GM19238 (cell line): ENCODE results near the gene SLC25A42.
A peak's percentile ranks its signal among the peaks of the same experiment; 100 is the strongest.
"Not testable (repeated sequence)": the region's sequence is repeated elsewhere in the genome, so short reads cannot be mapped to it uniquely, and the experiment has no call there.

Experiments
- DNase-seq: peaks from one replicate; pipeline ENCODE4 v3.0.0; 2011; ENCODE audit warnings: low spot score; ENCODE audit not compliant: insufficient read length

SLC25A42 gene, protein sequence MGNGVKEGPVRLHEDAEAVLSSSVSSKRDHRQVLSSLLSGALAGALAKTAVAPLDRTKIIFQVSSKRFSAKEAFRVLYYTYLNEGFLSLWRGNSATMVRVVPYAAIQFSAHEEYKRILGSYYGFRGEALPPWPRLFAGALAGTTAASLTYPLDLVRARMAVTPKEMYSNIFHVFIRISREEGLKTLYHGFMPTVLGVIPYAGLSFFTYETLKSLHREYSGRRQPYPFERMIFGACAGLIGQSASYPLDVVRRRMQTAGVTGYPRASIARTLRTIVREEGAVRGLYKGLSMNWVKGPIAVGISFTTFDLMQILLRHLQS

DNA sequence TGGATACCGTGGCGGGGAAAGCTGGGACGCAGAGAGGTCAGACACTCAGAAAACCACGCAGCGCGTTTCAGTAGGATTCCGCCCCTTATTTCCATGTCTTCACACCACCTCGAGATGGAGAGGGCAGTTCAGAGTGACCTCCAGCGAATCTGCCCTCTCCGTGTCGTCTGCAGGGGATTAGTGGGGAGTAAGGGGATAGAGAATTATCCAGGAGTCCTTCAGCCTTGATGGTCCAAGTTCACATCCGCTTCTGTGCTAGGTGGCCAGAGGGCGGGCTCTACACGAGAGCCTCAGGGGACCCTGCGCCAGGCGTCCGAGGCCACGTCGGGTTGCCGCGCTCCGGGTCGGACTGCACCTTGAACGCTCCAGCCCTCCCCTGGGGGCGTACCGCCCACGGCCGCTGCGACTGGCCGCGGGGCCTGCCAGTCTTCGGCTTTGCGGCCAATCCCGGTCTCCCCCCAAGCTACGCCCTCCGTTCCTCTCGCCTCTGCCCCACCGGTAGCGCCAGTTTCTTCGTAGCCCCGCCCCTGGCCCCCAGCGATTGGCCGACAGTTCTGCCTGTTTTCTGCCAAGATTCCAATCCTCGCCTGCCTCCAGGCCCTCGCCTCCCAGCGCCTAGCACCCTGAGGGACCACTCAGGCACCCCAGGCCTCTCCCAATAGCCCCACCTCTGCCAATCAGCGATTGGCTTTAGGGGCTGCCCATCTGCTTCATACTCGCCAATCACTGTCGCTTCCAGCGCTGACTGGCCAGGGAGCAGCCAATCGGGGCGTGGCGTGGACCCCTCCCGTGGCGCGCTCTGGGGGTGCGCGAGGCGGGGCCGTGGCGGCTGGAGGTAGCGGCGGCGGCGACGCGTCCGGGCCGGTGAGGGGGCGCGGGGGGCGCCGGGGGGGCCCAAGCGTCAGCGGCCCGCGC is at the start of gene SLC25A42:
SLC25A42 (plus strand) TSS at position 812 of the 915 bp plus-strand sequence. CDS start 32,131 bp downstream, outside the sequence.
- DNase-seq: peak; percentile 100

DNA sequence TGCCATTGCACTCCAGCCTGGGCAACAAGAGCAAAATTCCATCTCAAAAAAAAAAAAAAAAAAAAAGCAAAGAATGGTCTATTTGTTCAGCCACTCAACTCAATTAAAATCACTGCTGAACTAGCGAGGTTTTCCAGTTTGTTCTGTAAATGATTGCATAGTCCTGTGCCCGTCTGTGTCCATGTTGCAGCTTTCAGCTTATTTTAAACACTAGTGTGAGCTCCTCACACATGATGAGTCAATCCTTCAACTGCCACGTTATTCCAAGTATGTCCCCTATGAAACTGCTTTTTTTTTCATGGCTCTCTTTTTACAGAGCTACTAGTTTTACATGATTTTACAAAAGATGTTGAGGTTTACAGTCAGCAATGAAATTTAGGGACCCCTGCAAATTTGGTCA is 42.7 kb upstream of the SLC25A42 start:
- no peak for DNase-seq

DNA sequence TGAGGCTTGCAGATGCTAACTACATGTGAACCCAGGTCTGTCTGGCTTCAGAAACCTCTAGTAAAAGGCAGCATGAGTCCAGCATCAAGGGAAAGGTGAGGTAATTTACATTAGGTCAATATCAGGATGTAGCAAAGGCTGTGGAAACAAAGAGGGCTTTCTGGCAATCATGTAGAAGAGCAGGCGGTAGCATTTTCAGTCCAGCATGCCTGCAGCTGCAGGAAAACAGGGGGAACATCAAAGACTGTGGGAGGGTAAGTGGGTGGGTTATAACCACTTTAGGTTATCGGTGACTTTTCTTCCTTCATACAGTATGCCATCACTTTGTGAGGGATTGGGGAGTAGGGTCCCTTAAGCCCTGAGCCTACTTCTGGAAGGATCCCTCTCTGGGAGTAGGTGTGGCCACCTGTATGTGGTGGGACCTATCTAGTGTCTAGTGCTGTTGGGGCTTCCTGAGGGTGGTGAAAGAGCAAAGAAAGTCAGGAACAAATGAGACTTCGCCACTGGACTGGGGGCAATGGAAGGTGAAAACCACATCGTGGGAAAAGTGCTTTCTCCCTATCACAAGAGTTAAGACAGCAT is 41.3 kb upstream of the SLC25A42 start:
- DNase-seq: no peak

DNA sequence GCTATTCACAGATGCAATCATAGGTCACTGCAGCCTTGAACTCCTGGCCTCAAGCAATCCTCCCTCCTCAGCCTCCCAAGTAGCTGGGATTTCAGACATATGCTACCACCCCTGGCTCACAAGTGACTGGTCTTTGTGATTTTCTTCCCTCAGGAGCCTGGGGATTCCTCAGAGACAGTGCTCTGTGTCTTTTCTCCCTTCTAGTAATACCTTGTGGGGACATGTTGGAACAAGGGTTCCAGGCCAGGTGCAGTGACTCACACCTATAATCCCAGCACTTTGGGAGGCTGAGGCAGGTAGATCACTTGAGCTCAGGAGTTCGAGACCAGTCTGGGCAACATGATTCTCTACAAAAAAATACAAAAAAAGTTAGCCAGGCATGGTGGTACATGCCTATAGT is 40.4 kb upstream of the SLC25A42 start:
- not testable (repeated sequence) for DNase-seq

DNA sequence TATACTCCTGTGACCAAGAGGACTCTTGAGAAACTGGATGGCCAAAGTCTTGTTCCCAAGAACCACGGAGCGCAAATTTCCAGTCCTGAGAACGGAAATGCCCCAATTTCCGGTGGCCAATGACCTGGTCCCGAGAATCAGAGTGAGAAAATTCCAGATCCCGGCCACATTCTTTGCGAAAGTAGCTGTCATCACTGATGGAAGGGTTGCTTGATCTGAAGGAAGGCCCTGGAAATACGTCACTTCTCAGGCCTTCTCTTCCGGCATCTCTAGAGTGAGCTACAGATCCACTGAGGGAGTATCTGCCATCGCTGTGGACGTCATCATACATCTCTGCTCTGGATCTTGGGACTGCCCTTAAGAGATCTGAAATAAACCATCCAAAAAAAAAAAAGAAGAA is 37.9 kb upstream of the SLC25A42 start:
- no peak for DNase-seq

DNA sequence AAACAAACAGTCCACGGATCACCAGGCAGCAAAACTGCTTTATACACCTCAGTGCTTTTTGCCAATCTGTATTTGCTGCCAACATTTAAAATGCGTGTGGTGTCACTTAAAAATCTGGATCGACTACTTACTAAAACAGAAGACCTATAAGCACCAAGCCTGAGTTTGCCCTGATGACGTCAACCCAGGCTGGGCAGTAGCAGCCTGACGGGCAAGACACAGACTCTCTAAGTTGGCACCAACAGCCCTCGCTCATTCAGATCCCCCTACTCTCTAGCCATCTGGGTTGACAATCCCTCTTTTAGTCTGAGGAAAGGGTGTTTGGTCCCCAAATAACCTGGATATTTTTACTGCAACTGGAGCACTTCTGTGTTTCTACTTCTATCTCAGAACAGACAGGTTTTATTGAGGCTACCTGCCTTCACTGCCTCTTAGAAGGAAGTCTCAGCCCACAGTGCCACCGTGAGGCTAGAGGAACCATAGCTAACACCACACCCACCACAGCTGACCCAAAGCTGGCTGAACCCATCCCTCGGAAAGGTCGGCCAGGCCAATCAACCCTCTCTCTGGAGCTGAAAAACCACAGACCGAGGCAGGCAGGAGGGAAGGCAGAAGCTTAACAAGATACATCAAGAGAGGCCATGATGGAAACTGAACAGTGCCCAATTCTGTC is 37.4 kb upstream of the SLC25A42 start:
- DNase-seq: no peak

DNA sequence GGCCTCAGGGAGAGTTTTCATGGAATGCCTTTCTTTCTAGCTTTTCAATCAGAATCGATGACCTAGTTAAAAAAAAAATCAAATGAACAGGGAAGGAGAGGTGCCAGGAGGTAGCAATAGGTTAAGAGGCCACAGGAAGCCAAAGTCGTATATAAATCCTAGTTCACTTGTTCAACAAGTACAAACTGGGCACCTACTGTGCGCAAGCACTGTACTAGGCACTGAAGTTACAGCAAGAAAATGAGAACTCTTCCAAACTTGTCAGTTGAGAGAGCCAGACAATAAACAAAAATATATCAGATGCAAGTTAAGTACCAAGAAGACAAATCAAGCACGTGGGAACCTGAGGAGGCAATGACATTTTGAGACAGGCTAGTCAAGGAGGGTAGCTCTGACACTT is 36.6 kb upstream of the SLC25A42 start:
- DNase-seq: no peak

DNA sequence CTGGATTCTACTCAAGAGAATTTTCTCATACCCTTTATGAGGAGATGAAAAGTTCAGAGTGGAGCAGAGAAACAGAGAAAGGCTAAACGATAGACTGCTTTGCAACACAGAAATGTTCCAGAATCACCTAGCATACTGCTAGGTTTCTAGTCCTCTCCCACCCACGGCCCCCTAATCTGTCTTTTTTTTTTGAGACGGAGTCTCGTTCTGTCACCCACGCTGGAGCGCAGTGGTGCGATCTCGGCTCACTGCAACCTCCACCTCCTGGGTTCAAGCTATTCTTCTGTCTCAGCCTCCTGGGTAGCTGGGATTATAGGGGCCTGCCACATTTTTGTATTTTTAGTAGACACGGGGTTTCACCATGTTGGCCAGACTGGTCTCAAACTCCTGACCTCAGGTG is 35.3 kb upstream of the SLC25A42 start:
- DNase-seq: no peak

DNA sequence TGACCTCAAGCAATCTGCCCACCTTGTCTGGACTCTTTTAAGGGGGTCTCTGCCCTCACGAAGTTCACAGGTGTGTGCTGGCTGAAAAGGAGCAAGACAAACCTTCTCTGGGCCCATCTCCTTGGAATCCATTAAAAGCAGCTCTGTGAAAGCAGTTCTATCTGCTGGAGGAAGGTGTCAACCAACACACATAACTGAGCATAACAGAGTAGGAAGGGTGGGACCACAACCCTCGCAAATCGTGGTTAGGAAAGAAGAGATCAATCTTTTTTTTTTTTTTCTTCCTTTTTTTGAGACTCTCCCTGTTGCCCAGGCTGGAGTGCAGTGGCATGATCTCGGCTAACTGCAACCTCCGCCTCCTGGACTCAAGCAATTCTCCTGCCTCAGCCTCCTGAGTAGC is 31.9 kb upstream of the SLC25A42 start:
- no peak for DNase-seq

DNA sequence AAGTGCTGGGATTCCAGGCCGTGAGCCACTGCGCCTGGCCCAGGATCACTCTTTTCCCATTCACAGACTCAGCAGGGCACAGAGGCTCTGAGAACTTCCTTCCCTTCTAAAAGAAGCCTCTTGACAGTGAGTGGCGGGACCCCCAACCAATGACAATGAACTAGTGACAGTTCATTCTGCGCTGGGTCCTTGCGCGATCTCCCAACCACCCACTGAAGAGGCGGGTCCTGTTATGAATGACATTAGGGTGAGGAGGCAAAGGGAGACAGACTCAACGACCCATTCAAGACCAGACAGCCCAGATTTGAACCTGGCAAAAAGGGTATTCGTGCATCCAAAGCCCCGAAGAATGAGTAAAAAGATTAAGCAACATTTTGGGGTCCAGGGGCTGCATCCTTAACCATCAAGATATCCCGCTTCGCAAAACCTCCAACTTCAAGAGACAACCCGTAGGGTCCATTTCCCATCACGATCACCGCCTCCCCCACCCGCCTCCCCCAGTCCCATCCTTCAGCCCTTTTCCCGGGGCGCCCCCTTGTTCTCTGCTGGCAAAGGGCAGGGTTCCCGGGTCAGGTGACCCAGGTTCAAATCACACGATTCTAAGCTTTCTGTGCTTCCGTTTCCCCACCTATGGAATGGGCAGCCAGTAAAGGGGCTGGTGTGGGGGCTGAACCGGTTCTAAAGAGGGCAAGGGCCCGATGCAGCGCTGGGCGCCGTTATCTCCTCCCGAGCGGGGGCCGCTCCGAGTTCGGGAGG is 31.2 kb upstream of the SLC25A42 start:
- peak; percentile 95 for DNase-seq

DNA sequence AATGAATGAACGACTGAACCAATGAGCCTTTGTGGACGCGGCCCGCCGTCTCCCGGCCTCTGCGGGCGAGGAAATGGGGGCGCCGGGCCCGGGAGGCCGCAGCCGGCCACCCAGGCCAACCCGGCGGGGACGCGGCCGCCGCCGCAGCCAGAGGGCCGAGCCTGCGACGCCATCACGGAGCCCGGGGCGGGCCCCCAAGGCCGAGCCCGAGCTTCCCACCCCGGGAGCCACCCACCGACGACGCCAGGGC is 30.7 kb upstream of the SLC25A42 start:
- peak; percentile 26 for DNase-seq

DNA sequence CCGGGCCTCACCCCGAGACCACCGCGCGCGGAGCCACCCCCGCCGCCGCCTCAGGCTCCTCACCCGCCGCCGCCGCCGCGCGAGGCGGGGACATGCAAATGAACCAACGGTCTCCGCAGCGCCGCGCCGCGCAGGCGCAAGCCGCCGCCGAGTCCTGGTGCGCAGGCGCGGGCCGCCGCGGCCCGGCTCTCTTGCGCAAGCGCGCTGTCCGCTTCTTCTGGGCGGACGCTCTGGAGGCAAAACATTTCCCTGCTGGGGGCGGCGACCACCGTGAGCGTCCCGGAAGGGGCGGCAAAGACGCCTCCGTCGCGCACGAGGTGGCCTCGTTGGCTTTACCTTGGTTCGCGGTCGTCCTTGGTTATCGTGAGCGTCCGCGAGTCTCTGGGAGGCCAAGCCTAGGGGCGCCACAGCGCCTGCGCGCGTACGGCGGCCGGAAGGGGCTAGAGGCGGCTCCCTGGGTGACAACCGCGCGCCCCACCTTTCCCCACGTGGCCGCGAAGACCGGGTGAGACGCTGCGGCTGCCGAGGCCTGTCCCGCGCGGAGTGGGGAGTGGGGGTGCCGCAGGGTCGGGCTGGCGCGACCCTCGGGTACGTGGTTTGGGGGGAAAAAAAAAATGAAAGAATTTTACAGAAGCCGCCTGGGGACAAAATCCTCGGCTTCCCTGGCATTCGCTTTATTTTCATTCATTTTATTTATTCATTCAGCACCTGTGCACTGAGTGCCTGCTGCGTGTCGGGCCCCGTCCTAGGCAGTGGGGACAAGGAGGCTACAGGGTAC is 30.2 kb upstream of the SLC25A42 start, which contains the start of the genes ARMC6 and SUGP2:
ARMC6 (plus strand) TSS at position 178 of the 778 bp plus-strand sequence. CDS start 607 bp downstream, outside the sequence.
SUGP2 (minus strand) TSS at position 92 of the 778 bp plus-strand sequence. CDS start 2,446 bp downstream, outside the sequence.
- peak; percentile 95 for DNase-seq

DNA sequence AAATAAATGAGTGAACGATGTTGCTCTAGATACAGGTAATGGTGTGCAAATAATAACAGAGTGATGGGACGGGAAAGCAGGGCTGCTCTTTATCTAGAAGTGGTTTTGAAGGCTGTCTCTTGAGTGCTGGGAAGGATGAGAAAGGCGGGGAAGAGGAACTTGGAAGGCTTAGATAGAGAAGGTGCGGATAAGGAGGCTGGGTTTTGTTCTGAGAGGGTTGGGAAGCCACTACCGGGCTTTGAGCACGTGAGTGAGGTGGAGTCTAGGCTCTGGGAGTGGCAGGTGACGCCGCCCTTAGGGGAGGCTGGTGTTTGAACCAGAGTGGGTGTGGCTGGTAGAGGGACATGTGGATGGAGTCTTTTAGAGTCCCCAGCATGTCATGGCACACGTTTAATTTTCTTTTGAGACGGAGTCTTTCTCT is 29.6 kb upstream of the SLC25A42 start:
- peak; percentile 85 for DNase-seq

DNA sequence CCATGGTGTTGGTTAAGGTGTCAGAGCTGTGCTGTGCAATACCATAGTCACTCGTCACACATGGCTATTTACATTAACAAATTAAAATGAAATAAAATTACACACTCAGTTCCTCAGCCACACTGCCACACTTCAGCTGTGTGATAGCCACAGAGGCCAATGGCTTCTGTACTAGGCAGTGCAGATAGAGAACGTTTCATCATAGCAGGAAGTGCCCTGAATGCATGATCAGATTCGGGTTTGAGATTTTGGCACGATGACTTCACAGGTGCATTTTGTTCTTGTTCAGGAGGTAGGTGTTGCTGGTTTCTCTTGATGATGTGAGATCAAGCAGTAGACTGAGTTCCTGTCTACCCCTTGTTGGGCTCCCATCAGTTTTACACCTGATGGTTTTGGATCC is 23.9 kb upstream of the SLC25A42 start:
- no peak for DNase-seq

DNA sequence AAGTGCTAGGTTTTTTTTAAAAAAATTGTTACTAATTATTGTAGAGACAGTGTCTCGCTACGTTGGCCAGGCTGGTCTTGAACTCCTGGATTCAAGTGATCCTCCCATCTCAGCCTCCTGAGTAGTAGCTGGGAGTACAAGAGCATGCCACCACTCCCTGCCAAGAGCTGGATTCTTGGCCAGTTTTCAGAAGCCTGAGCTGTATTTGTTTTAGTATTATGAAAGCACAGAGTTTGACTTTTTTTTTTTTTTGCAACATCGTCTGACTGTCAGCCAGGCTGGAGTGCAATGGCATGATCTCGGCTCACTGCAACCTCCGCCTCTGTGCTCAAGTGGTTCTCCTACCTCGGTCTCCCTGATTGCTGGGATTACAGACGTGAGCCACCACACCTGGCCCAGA is 23.4 kb upstream of the SLC25A42 start:
- no peak for DNase-seq

DNA sequence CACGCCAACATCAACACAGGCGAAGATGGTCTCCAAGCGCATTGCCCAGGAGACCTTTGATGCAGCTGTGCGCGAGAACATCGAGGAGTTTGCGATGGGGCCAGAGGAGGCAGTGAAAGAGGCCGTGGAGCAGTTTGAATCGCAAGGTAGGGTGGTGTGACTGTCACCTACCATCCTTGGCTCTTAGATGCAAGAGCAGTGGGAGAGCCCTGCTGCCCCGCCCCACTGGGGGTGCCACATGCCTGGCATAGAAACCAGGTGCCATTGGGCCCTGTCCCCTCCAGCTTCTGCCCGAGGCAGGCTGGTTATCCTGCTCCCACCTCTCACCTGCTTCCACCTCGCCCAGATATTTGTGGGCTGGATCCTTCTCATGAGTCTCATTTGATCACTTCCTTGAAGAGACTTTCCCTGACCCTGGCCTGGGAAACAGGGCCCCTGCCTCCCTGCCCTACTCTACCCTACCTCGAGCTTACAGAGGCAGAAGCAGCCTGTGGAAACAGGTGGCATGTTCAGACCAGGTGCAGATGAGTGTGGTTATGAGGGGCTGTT is 21.0 kb upstream of the SLC25A42 start:
- no peak for DNase-seq

DNA sequence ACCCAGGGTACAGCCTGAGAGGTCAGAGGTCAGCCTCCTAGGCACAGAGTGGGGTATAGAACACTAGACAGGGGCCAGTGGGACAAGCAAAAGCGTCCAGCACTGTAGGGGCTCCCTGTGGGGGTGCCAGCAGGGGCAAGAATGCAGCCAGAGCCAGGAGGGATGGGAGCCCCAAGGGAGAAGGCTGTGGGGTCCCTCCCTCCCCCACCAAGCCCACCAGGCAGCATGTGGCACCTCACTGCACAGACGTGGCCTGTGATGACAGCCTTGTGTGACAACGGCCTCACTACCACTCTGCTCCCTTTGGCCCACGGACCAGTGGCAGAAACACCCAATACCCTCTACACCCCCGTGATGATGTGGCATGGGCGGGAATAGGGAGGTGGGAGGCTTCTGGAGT is 20.3 kb upstream of the SLC25A42 start:
- DNase-seq: no peak

DNA sequence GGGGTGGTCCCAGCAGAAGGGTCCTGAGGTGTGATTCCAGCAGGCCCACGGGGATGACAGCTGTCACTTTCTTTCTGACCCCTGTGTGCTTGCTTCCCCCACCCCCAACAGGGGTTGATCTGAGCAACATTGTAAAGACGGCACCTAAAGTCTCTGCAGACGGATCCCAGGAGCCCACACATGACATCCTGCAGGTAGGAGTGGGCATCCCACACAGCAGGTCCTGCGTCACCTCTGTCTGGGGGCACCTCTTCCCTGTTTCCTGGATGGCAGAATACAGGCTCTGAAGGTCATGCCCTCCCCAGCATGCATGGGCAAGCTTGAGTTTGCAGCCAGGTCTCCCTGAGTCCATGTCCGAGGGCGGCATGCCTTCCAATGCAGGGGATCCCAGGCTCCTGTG is 19.9 kb upstream of the SLC25A42 start:
- no peak for DNase-seq

DNA sequence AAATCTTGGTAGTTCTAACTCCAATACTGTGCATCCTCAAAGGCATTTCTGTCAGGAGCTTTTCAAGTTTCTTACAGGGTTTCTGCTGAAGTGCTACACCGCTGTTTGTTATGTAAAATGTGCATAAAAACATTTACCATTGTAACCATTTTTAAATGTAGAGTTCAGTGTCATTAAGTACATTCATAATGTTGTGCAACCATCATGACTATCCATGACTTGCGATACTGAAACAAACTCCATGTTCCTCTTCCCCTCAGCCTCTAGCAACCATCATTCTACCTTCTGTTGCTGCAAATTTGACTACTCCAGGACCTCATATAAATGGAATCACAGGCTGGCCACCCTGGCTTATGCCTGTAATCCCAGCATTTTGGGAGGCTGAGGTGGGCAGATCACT is 14.4 kb upstream of the SLC25A42 start:
- DNase-seq: no peak

DNA sequence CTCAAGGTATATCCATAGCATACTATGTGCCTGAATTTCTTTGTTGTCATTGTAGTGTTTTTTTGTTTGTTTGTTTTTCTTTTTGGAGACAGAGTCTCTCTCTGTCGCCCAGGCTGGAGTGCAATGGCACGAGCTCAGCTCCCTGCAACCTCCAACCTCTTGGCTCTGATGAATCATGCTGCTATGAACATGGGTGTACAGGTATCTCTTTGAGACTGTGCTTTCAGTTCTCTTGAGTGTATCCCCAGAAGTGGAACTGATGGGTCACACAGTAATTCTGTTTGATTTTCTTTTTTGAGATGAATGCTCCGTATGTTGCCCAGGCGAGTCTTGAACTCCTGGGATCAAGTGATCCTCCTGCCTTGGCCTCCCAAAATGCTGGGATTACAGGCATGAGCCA is 13.7 kb upstream of the SLC25A42 start:
- no peak for DNase-seq
